ENCODE data around the gene FOXC1.

- TF ChIP-seq CTCF (IDR thresholded peaks at IDR 0.05) (no peak), POLR2AphosphoS5 (IDR thresholded peaks at IDR 0.05) (no peak), POLR2A (IDR thresholded peaks at IDR 0.05) (no peak)
Measured at GRCh38 chr6:1613346-1613687, 3.6 kb downstream of the FOXC1 start.
